Rectal smooth muscle tissue (tissue), 1 donor: ENCODE measurements around the gene SPTLC3.

ENCODE experiments used
- H3K27ac ChIP-seq: one replicate; pipeline ENCODE4 v1.7.0; 2013; ENCODE audit warnings: low read depth, low read length, inconsistent platforms
- H3K27me3 ChIP-seq: one replicate; pipeline ENCODE4 v1.7.0; 2013; ENCODE audit warnings: low read length; ENCODE audit not compliant: control insufficient read depth, insufficient read depth
- H3K36me3 ChIP-seq: one replicate; pipeline ENCODE4 v1.7.0; 2013; ENCODE audit warnings: low read length; ENCODE audit not compliant: control insufficient read depth, insufficient read depth
- H3K4me1 ChIP-seq: one replicate; pipeline ENCODE4 v1.7.0; 2013; ENCODE audit warnings: low read length; ENCODE audit not compliant: control insufficient read depth, insufficient read depth
- H3K4me3 ChIP-seq: one replicate; pipeline ENCODE4 v1.7.0; 2013; ENCODE audit warnings: low read length
- H3K9ac ChIP-seq: one replicate; pipeline ENCODE4 v1.7.0; 2013; ENCODE audit warnings: low read length

SPTLC3 gene

GRCh38 chr20:13022401-13023155, 13.8 kb downstream of the SPTLC3 start:
- Histone ChIP-seq H3K4me1 (no peaks in the 10 kb centered on the region), H3K27ac (no peak overlapping the region), H3K27me3 (no peaks in the 10 kb centered on the region), H3K9ac (no peak overlapping the region), H3K36me3 (no peaks in the 10 kb centered on the region), H3K4me3 (no peak overlapping the region)

GRCh38 chr20:13024596-13024995, 15.8 kb downstream of the SPTLC3 start:
- no peaks in the 10 kb centered on the region for H3K4me1 ChIP-seq
- no peaks in the 10 kb centered on the region for H3K36me3 ChIP-seq
- H3K27ac ChIP-seq: no peak overlapping the region
- H3K27me3 ChIP-seq: no peaks in the 10 kb centered on the region
- no peak overlapping the region for H3K4me3 ChIP-seq
- no peak overlapping the region for H3K9ac ChIP-seq

DNA sequence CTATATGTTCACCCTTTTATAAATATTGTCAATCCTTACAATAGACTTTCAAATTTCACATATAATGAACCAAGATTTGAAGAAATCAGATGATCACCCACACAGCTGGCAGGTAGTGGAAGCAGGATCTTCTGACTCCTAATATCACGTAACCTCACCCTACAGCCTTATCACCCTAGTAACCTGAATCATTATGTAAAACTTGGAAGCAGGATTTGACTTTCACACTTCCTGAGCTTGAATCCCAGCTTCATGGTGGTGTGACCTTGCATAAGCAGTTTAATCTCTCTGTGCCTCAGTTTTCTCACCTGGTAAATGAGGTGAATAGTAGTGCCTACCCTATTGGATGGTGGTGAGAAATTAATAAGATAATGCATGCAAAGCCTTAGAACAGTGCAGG, 16.4 kb downstream of the SPTLC3 start:
- no peak overlapping the region for H3K4me3 ChIP-seq
- H3K36me3 ChIP-seq: no peaks in the 10 kb centered on the region
- H3K27ac ChIP-seq: no peak overlapping the region
- H3K4me1 ChIP-seq: no peaks in the 10 kb centered on the region
- no peaks in the 10 kb centered on the region for H3K27me3 ChIP-seq
- no peak overlapping the region for H3K9ac ChIP-seq

DNA sequence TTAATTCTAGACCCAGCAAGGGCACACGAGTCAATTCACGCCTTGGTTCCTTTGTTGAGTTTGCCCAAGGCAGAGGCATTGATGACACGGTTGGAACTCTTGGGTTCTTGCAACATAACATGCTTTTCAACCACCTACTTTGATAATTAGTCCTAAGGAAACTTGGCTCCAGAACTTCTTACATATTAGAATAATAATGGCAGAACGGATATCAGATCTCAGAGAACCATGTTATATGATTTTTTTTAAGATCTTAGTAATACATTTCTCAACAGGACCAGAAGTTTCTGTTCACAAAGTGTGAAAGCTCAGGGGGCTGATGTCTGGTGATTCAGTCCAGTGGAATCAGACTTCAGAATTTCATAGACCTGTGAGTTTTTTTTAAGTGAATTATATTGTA, 19.2 kb downstream of the SPTLC3 start:
- H3K9ac ChIP-seq: no peak overlapping the region
- H3K27ac ChIP-seq: no peak overlapping the region
- H3K27me3 ChIP-seq: no peaks in the 10 kb centered on the region
- no peak overlapping the region for H3K4me3 ChIP-seq
- H3K36me3 ChIP-seq: no peaks in the 10 kb centered on the region
- H3K4me1 ChIP-seq: no peaks in the 10 kb centered on the region

GRCh38 chr20:13028673-13029072, 19.9 kb downstream of the SPTLC3 start:
- Histone ChIP-seq H3K4me1 (no peaks in the 10 kb centered on the region), H3K9ac (no peak overlapping the region), H3K27me3 (no peaks in the 10 kb centered on the region), H3K27ac (no peak overlapping the region), H3K4me3 (no peak overlapping the region), H3K36me3 (no peaks in the 10 kb centered on the region)

GRCh38 chr20:13029687-13030375, 21.1 kb downstream of the SPTLC3 start:
- Histone ChIP-seq H3K36me3 (no peaks in the 10 kb centered on the region), H3K9ac (no peak overlapping the region), H3K4me3 (no peak overlapping the region), H3K4me1 (no peaks in the 10 kb centered on the region), H3K27me3 (no peaks in the 10 kb centered on the region), H3K27ac (no peak overlapping the region)

DNA sequence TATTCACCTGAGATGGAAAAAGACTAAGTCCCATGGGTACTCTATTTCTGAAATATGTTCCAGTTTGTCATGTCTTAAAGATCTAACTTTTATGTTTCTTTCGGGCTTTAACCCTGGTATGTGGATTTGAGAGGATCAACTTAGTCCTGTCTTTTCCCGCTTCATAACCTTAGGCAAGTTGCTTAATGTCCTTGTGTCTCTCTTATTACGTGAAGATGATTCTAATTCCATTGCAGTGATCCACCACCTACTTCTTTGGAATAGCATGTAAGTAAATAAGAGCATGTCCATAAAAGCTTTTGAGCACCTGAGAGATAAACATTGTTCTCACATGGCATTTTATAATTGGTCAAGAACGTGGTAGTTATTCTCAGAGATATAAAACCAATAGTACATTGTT, 23.0 kb downstream of the SPTLC3 start:
- H3K27ac ChIP-seq: no peak overlapping the region
- H3K36me3 ChIP-seq: no peaks in the 10 kb centered on the region
- no peak overlapping the region for H3K9ac ChIP-seq
- no peaks in the 10 kb centered on the region for H3K4me1 ChIP-seq
- no peak overlapping the region for H3K4me3 ChIP-seq
- no peaks in the 10 kb centered on the region for H3K27me3 ChIP-seq

DNA sequence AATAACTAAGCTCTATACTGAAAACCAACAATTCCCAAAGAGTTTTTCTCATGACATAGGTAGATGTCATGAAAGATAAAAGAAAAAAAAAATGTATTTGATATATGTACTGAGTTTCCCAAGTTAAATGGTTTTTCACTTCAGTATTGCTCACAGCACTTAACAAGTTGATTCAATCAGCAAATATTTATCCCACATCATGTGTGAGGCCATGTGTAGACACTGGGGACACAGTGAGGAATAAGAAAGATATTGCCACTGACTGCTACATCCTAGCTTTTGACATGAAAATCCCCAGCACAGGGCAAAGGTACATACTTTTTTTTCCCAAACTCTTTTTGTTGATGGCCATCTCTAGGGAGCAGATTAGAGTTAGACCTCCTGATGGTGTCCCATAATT, 25.3 kb downstream of the SPTLC3 start:
- H3K9ac ChIP-seq: no peak overlapping the region
- H3K27ac ChIP-seq: no peak overlapping the region
- H3K27me3 ChIP-seq: no peaks in the 10 kb centered on the region
- no peaks in the 10 kb centered on the region for H3K4me1 ChIP-seq
- H3K36me3 ChIP-seq: no peaks in the 10 kb centered on the region
- H3K4me3 ChIP-seq: no peak overlapping the region

DNA sequence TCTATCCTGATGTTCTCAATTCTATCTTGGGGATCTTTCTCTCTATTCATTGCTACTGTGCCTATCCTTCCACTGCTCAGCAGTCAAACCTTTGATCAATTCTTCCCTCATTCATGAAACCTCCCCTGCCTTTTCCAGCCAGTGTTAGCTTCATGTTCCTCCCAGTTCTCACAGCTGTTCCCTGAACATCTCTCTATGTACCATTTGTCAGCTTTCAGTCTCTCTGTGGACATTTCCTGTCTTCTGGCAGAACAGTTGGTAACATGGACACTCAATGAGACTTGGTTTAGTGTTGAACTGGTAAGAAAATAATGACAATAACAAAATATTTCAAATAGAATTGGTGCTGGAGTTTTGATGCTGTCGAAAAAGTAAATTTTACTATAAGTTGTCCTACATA, 26.2 kb downstream of the SPTLC3 start:
- H3K27me3 ChIP-seq: no peaks in the 10 kb centered on the region
- no peaks in the 10 kb centered on the region for H3K4me1 ChIP-seq
- H3K4me3 ChIP-seq: no peak overlapping the region
- no peaks in the 10 kb centered on the region for H3K36me3 ChIP-seq
- H3K9ac ChIP-seq: no peak overlapping the region
- H3K27ac ChIP-seq: no peak overlapping the region

GRCh38 chr20:13035399-13036152, 26.8 kb downstream of the SPTLC3 start:
- no peaks in the 10 kb centered on the region for H3K27me3 ChIP-seq
- H3K36me3 ChIP-seq: no peaks in the 10 kb centered on the region
- no peak overlapping the region for H3K9ac ChIP-seq
- H3K4me1 ChIP-seq: no peaks in the 10 kb centered on the region
- no peak overlapping the region for H3K27ac ChIP-seq
- no peak overlapping the region for H3K4me3 ChIP-seq

DNA sequence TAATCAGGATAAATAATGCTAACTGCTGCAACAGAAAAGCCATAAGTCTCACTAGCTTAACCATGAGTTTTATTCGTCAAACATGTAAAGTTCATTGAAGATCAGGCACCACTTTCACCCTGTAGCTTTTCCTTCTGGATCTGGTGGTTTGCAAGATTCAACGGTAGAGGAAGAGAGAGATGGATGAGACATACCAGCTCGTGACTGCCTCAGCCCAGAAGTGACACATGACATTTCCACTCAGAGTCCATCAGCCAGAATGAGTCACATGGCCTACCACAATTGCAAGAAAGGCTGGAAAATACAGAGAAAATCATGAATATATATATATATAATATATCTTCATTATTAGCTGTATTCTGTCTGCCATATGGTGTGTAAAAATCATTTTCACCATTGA, 29.0 kb downstream of the SPTLC3 start:
- no peaks in the 10 kb centered on the region for H3K4me1 ChIP-seq
- H3K4me3 ChIP-seq: no peak overlapping the region
- no peak overlapping the region for H3K9ac ChIP-seq
- no peaks in the 10 kb centered on the region for H3K27me3 ChIP-seq
- no peak overlapping the region for H3K27ac ChIP-seq
- no peaks in the 10 kb centered on the region for H3K36me3 ChIP-seq

GRCh38 chr20:13041574-13042457, 33.0 kb downstream of the SPTLC3 start:
- Histone ChIP-seq H3K4me1 (no peaks in the 10 kb centered on the region), H3K9ac (no peak overlapping the region), H3K4me3 (no peak overlapping the region), H3K27me3 (no peaks in the 10 kb centered on the region), H3K27ac (no peak overlapping the region), H3K36me3 (no peaks in the 10 kb centered on the region)
